HG03196 (cell line): ENCODE results near the gene EXT2.

ENCODE experiments used
- ATAC-seq: cut with Tn5 transposase; IDR thresholded peaks from one replicate; pipeline ENCODE4 v1.9.1; 2021; ENCODE audit not compliant: unreplicated experiment

Gene EXT2

GRCh38 chr11:44235765-44236201, 140.3 kb downstream of the EXT2 start:
- no peak for ATAC-seq

- no peak for ATAC-seq
These were observed 140.8 kb downstream of the EXT2 start for GRCh38 chr11:44236296-44236695.

- no peak for ATAC-seq
These were observed 141.7 kb downstream of the EXT2 start for GRCh38 chr11:44237156-44237555.

- no peak for ATAC-seq
These were observed 146.4 kb downstream of the EXT2 start for GRCh38 chr11:44241851-44242250.

- no peak for ATAC-seq
These were observed 147.6 kb downstream of the EXT2 start for GRCh38 chr11:44243086-44243485.

GRCh38 chr11:44243595-44244343, 148.3 kb downstream of the EXT2 start:
- ATAC-seq = no peak

GRCh38 chr11:44244639-44245310, 149.3 kb downstream of the EXT2 start:
- ATAC-seq = no peak

GRCh38 chr11:44246726-44247125, 151.2 kb downstream of the EXT2 start:
- ATAC-seq = no peak

- no peak for ATAC-seq
These were observed 152.0 kb downstream of the EXT2 start for GRCh38 chr11:44247508-44247907.

GRCh38 chr11:44248109-44248508, 152.6 kb downstream of the EXT2 start:
- no peak for ATAC-seq

- no peak for ATAC-seq
These were observed 154.9 kb downstream of the EXT2 start for GRCh38 chr11:44250421-44250820.

- ATAC-seq = no peak
These were observed 157.6 kb downstream of the EXT2 start for GRCh38 chr11:44252999-44253602.

GRCh38 chr11:44255406-44256071, 160.1 kb downstream of the EXT2 start:
- ATAC-seq = no peak

- no peak for ATAC-seq
These were observed 161.3 kb downstream of the EXT2 start for GRCh38 chr11:44256673-44257291.

- ATAC-seq = no peak
These were observed 162.1 kb downstream of the EXT2 start for GRCh38 chr11:44257338-44258189.

- no peak for ATAC-seq
These were observed 162.7 kb downstream of the EXT2 start for GRCh38 chr11:44258190-44258489.

- no peak for ATAC-seq
These were observed 163.5 kb downstream of the EXT2 start for GRCh38 chr11:44258839-44259420.

- ATAC-seq = no peak
These were observed 164.6 kb downstream of the EXT2 start for GRCh38 chr11:44260081-44260480.

- ATAC-seq = no peak
These were observed 166.5 kb downstream of the EXT2 start for GRCh38 chr11:44261800-44262591.
